Activated naive CD4-positive, alpha-beta T cell treated with anti-CD3 and anti-CD28 coated beads for 36 hours (primary cell): ENCODE data around the gene LILRB3. TPM values are rescaled to one million over a fixed set of nuclear protein-coding genes. Genes with fewer than 3 reads are reported as not detected.

Experiments
- total RNA-seq, 2 experiments: library from RNA; stranded (reverse); gene quantifications; one replicate each; pipeline ENCODE4 v1.2.3, GENCODE V29; 2021

LILRB3 gene
- total RNA-seq, 2 experiments from 2014 or later: not detected

Other genes starting within 250 kb of the LILRB3 start
- not detected for gene CACNG6, start 231.4 kb downstream of the LILRB3 start, total RNA-seq
- gene VSTM1, start 159.1 kb downstream of the LILRB3 start, total RNA-seq: not detected
- not detected for gene TARM1, start 141.6 kb downstream of the LILRB3 start, total RNA-seq
- under 1 TPM; 0.17 to 0.36 TPM for gene OSCAR, start 122.2 kb downstream of the LILRB3 start, total RNA-seq
- 100 to 1,000 TPM; 110 to 120 TPM for gene NDUFA3, start 120.2 kb downstream of the LILRB3 start, total RNA-seq
- 10 to 100 TPM; 17.0 to 17.3 TPM for gene TFPT, start 107.3 kb downstream of the LILRB3 start, total RNA-seq
- 10 to 100 TPM; 67.5 to 71.8 TPM for gene PRPF31, start 107.3 kb downstream of the LILRB3 start, total RNA-seq
- gene CNOT3, start 85.2 kb downstream of the LILRB3 start, total RNA-seq: 10 to 100 TPM; 50.4 to 58.3 TPM
- 1 to 10 TPM; 4.7 to 5.6 TPM for gene LENG1, start 63.3 kb downstream of the LILRB3 start, total RNA-seq
- gene TMC4, start 49.8 kb downstream of the LILRB3 start, total RNA-seq: under 1 TPM in 1 of 2 experiments, not detected in 1; 0.24 TPM
- gene MBOAT7, start 33.4 kb downstream of the LILRB3 start, total RNA-seq: 10 to 100 TPM; 33.7 to 36.1 TPM
- 1 to 10 TPM; 8.0 to 8.5 TPM for gene TSEN34, start 31.7 kb downstream of the LILRB3 start, total RNA-seq
- 1,000 to 10,000 TPM; 1,883 to 1,912 TPM for gene RPS9, start 22.1 kb downstream of the LILRB3 start, total RNA-seq
- not detected for gene LILRA6, start 19.8 kb upstream of the LILRB3 start, total RNA-seq
- not detected for gene LILRB5, start 34.3 kb upstream of the LILRB3 start, total RNA-seq
- gene LILRB2, start 58.1 kb upstream of the LILRB3 start, total RNA-seq: not detected
- gene LILRA5, start 90.2 kb upstream of the LILRB3 start, total RNA-seq: not detected
- not detected for gene LILRA4, start 116.2 kb upstream of the LILRB3 start, total RNA-seq
- gene LAIR1, start 141.9 kb upstream of the LILRB3 start, total RNA-seq: 1 to 10 TPM; 5.2 to 5.7 TPM
- gene TTYH1, start 192.5 kb upstream of the LILRB3 start, total RNA-seq: not detected
- 100 to 1,000 TPM; 171 to 175 TPM for gene LENG8, start 226.2 kb upstream of the LILRB3 start, total RNA-seq
- gene LENG9, start 240.8 kb upstream of the LILRB3 start, total RNA-seq: 1 to 10 TPM; 5.7 to 7.1 TPM